A673 (cell line): Measurements from ENCODE around the gene ZMYND11. TPM values are rescaled to one million over a fixed set of nuclear protein-coding genes. Genes with fewer than 3 reads are reported as not detected.

Experiments
- BruUV-seq: library from RNA; stranded (reverse); fragments of 400-500 nt; replicated peaks from 2 replicates; lab custom pipeline; 2021; lab: Mats Ljungman, UMichigan
- CTCF ChIA-PET: fragments of 300-600 bp; sonication (Branson Sonifier 250); formaldehyde crosslinking; loops from one replicate; lab custom pipeline; 2022; ENCODE audit warnings: antibody characterized with exemption; lab: Charles Lee
- POLR2A ChIA-PET: fragments of 300-600 bp; sonication (Branson Sonifier 250); formaldehyde crosslinking; loops from one replicate; lab custom pipeline; 2022; ENCODE audit warnings: antibody characterized with exemption; ENCODE audit not compliant: low non-redundant PET; lab: Charles Lee
- DNase-seq: peaks from one replicate; pipeline ENCODE4 v3.0.0-alpha.2; 2015; ENCODE audit warnings: low spot score
- H3K27ac ChIP-seq: fragments of 200-600 bp; sonication (generic); 2 replicates; pipeline ENCODE4 v1.5.1; 2016; ENCODE audit warnings: mixed run types, low read depth, mild to moderate bottlenecking, mixed read lengths, antibody characterized with exemption, low read length; ENCODE audit not compliant: poor library complexity, severe bottlenecking
- H3K27me3 ChIP-seq: fragments of 200-600 bp; sonication (generic); replicated peaks from 2 replicates; pipeline ENCODE4 v1.6.1; 2017; ENCODE audit warnings: mixed run types, low read depth, mild to moderate bottlenecking, mixed read lengths, antibody characterized with exemption, low read length; ENCODE audit not compliant: insufficient read depth, poor library complexity
- H3K36me3 ChIP-seq: fragments of 200-600 bp; sonication (generic); 2 replicates; pipeline ENCODE4 v1.6.1; 2016; ENCODE audit warnings: mixed run types, mild to moderate bottlenecking, mixed read lengths, antibody characterized with exemption, low read length; ENCODE audit not compliant: insufficient read depth, poor library complexity, severe bottlenecking
- H3K4me1 ChIP-seq: fragments of 200-600 bp; sonication (generic); 2 replicates; pipeline ENCODE4 v1.6.1; 2017; ENCODE audit warnings: mixed run types, mild to moderate bottlenecking, mixed read lengths, antibody characterized with exemption, low read length; ENCODE audit not compliant: insufficient read depth, poor library complexity, severe bottlenecking
- H3K4me3 ChIP-seq: fragments of 200-600 bp; sonication (generic); 2 replicates; pipeline ENCODE4 v1.5.1; 2016; ENCODE audit warnings: low read depth, mixed run types, mild to moderate bottlenecking, mixed read lengths, low read length; ENCODE audit not compliant: poor library complexity, severe bottlenecking
- H3K9me3 ChIP-seq: fragments of 200-600 bp; sonication (generic); 2 replicates; pipeline ENCODE4 v1.6.1; 2016; ENCODE audit warnings: mixed run types, low read depth, mild to moderate bottlenecking, mixed read lengths, antibody characterized with exemption, low read length; ENCODE audit not compliant: poor library complexity, severe bottlenecking
- CTCF ChIP-seq: fragments of 300-800, 200-600 bp; sonication (generic); conservative IDR thresholded peaks from 2 replicates; pipeline ENCODE4 v1.5.1; 2017; ENCODE audit warnings: low read depth, mild to moderate bottlenecking, antibody characterized with exemption, low read length, moderate library complexity, mixed read lengths
- EZH2 ChIP-seq: fragments of 200-600 bp; sonication (generic); IDR thresholded peaks from 2 replicates; pipeline ENCODE4 v1.6.1; 2017; ENCODE audit warnings: borderline replicate concordance, low read depth, mild to moderate bottlenecking, mixed read lengths, antibody characterized with exemption, low read length; ENCODE audit not compliant: poor library complexity, severe bottlenecking
- intact Hi-C: fragments of 100-400 bp; cut with micrococcal nuclease; formaldehyde crosslinking; loops from one replicate; pipeline ENCODE4 v1.10.0; 2022; ENCODE audit not compliant: unreplicated experiment
- total RNA-seq: library from RNA; stranded (reverse); gene quantifications from 2 replicates; pipeline ENCODE4 v1.2.3, GENCODE V29; 2021

The ZMYND11 gene
- total RNA-seq, 1 experiment from 2014 or later: 82.8 TPM

DNA sequence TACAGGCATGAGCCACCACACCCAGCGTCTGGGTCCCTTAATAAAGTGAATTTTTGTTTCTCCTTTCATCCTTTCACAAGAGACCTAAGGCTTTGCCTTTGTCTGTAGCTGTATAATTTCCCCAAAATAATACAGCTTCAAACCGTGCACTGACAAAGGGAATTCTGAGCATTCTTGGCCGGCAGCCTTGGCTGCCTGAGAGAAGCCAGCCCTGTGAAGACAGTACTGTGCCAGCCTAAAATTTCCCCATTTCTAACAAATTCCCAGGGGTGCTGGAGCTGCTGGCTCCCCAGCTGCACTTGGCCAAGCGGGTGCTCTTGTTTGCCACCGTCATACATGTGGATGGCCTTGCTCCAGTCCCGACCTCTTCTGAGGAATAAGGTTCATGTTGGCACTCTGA is 106.2 kb downstream of the ZMYND11 start:
- no peaks in the 10 kb centered on the region for H3K27me3 ChIP-seq
- intact Hi-C loops: no loop called here
- POLR2A ChIA-PET: no interaction called here
- H3K9me3 ChIP-seq: no peaks in the 10 kb centered on the region
- peaks cover 21% of the 10 kb centered on the region for H3K36me3 ChIP-seq
- H3K4me1 ChIP-seq: no peaks in the 10 kb centered on the region
- no TSS peak for BruUV-seq
- no peak overlapping the region for H3K4me3 ChIP-seq
- H3K27ac ChIP-seq: no peak overlapping the region
- DNase-seq: no peak
- CTCF ChIA-PET: no interaction called here
- no peak for TF ChIP-seq EZH2
- TF ChIP-seq CTCF: no peak

DNA sequence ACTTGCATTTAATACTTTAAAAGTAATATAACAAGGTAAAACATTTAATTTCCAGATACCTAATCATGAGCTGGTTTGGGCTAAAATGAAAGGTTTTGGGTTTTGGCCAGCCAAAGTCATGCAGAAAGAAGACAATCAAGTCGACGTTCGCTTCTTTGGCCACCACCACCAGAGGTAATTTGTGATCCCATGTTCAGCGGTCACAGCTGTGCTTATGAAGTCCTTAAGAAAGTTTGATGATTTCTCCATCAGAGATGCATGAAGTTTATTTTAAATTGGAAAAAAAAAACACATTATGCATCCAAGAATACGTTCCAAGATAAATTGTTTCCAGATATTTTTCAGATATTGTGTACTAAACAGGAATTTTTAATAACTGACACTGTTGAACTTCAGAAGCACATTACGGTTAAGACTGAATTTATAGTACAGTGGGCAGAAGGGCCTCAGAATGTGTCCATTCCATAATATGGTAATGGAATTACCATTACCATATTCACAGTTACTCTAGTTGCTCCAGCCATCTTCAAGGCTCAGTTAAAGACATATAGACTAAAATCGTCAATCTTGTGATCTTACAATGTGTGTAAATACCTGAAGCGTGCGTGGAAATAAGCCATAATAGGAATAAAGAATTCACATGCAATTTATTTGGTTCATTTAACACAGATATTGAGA is 106.8 kb downstream of the ZMYND11 start:
- no peak overlapping the region for H3K4me3 ChIP-seq
- ChIA-PET POLR2A (no interaction called here), CTCF (no interaction called here)
- no peaks in the 10 kb centered on the region for H3K4me1 ChIP-seq
- BruUV-seq: no TSS peak
- intact Hi-C loops: no loop called here
- no peak for DNase-seq
- no peaks in the 10 kb centered on the region for H3K9me3 ChIP-seq
- TF ChIP-seq CTCF (no peak), EZH2 (no peak)
- H3K27me3 ChIP-seq: no peaks in the 10 kb centered on the region
- peaks cover 28% of the 10 kb centered on the region for H3K36me3 ChIP-seq
- no peak overlapping the region for H3K27ac ChIP-seq

- Histone ChIP-seq H3K27ac (no peak overlapping the region), H3K27me3 (no peaks in the 10 kb centered on the region), H3K4me3 (no peak overlapping the region), H3K36me3 (peaks cover 48% of the 10 kb centered on the region), H3K4me1 (no peaks in the 10 kb centered on the region), H3K9me3 (no peaks in the 10 kb centered on the region)
- BruUV-seq: no TSS peak
- ChIA-PET CTCF (no interaction called here), POLR2A (no interaction called here)
- intact Hi-C loops: no loop called here
- no peak for DNase-seq
- TF ChIP-seq EZH2: no peak
- TF ChIP-seq CTCF: no peak
Measured at GRCh38 chr10:244227-244626, 109.0 kb downstream of the ZMYND11 start.
